Activated CD4-positive, alpha-beta T cell treated with anti-CD3 and anti-CD28 coated beads, Interleukin-2, amount 50 U/mL, for 16 hours (primary cell): ENCODE data around the gene GP1BB.

Experiments
- DNase-seq: peaks from one replicate; pipeline ENCODE4 v3.0.0-alpha.2; 2020

GP1BB gene

DNA sequence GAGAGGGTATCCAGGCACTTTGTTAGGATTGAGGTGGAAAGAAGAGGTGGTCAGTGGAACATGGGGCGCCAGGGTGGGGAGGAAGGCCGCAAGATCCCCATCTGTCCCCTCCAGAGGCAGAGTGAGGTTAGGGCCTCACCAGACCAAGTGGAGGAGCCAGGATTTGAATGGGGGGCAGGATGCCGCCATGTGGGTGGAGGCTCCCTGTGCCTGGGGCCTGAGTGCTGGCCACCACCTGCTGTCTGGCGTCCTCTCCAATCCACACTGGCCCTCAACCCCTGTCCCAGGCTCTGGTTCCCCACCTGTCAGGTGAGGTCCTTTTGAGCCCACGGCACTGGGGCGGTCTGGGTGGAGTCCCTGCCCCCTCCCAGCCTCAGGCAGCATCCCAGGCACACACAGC is 19.7 kb downstream of the GP1BB start:
- DNase-seq: no peak

DNA sequence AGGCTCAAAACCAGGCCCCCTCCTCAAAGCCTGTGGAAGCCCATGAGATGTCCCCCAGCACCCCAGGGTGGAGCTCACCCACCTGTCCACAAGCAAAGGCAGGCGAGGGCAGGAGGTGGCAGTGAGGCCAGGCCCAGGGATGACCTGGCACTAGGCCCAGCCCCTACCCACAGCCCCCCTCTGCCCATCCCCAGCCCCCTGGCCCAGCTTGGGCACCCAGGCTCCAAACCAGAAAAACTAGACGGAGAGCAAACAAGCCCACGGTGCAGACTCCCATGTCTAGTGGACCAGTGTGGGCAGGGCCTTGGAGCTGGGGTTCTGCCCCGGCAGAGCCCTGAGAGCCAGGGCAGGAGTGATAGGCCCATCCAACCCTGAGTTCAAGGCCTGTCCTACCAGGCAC is 20.3 kb downstream of the GP1BB start:
- DNase-seq: no peak

DNA sequence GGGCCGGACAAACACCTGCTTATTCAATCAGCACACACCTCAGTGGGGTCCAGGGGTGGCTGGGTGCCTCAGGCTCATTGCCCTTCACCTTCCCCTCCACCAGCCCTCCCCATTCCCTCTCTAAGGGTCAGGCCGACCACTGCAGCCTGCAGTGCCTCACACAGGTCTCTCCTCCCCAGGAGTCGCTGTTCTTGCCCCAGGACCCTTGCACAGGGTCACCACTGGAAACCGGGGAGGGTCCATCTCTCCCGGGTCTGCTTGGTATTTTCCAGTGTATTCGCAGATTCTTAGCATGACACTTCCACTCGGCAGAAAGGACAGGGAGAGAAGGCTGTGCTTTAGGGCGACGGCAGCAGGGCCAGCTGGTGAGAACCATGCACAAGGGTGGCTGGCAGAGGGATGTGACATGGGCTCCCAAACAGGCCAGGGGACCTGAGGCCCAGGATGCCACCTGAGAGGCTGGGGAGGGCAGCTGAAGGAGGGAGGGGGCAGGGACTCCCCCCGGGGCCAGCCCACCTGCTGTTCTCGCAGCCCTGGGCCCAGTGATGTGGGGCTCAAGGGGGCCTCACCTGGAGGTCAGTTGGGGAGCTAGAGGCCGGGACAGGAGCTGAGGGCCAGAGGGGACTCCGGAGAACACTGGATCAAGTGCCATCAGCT is 21.1 kb downstream of the GP1BB start:
- no peak for DNase-seq

DNA sequence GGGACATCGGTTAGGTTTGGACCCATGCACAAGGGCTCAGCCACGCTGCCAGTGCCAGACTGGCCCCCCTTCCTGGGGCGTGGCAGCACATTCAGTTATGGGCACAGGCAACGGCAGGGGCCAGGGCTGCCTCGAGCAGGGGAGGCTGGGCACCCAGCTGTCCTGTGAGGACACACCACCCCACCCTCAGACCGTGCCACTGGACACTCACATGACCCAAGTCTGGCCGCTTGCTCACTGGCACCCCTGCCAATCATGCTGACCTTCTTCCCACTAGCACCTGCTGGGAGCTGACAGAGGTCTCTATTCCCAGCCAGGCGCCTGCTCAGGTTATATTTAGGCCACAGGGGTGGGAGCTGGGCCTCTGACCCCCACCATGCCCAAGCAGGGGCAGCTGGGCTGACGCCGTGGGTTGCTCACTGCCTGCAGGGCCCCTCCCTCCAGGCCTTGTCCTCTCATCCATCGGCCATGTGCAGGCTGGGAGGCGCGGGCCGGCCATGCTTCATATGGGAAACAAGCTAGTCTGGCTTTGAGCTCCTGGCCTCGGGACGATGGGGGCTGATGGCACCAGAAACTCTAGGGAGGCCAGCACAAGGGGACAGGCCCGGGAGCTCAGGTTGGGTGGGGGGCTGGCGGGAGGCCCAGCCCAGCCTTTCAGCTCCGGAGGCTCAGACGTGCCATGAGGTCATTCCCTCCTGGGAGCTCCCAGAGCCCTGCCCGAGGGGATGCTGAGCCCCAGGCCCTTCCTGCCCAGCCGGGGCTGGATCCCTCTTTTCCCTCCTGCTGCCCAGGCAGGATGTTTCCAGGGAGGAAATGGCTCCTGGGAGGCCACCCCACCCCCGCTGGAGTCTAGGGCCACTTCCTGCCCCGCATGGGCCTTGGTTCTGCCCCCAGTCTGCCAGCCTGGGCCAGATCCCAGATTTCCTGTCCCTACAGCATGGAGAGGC is 22.1 kb downstream of the GP1BB start:
- no peak for DNase-seq

DNA sequence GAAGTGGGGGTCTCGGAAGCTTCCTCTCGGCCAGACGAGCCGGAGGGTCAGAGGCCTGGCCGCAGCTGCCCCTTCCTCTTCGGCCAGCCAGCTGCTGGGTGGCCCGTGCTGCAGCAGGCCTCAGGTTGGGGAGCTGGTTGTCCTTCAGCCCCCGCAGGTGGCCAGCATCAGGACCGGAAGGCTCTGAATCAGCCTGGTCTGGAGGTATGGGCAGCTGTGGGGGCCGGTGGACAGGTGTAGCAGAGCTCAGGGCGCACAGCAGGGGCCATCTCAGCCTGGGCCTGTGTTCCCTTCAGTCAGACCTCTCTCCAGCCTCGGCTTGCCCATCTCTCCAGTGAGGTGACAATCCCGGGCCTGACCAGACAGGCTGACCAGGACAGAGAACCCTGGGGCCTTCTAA is 23.4 kb downstream of the GP1BB start:
- no peak for DNase-seq

DNA sequence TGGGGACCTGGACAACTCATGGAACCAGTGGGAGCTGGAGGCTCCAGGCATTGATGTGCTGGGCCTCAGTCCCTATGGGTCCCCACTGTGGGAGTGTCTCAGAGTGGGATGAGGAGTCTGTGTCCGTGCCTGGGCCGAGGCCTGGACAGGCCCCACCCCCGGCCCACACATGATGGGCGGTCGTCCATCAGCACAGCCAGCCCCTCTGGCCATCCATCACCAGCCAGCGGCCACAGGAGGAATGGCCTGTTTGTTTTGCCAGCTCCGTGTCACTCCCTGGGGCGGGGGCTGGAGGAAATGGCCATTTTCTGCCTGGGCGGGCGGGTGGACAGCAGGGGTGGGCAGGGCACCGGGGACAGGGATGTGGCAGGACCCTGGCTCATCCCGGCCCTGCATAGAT is 24.2 kb downstream of the GP1BB start:
- DNase-seq: no peak

DNA sequence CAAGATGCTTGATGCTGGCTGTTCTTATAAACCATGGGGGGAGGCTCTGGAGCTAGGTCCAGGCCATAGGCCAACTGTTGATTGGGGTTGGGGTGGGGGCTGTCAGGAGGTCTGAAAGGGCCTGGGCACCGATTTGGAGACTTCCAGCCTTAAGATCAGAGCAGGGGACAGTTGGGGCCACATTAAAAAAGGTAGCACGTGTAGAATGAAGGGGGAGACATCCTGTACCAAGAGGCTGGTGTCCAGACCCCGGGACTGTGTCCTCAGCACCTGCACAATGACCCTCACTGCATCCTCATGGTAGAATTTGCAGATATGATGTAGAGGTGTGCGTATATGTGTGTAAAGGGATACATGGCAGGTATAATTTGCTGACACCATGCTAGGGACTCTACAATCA is 24.8 kb downstream of the GP1BB start:
- DNase-seq: no peak

DNA sequence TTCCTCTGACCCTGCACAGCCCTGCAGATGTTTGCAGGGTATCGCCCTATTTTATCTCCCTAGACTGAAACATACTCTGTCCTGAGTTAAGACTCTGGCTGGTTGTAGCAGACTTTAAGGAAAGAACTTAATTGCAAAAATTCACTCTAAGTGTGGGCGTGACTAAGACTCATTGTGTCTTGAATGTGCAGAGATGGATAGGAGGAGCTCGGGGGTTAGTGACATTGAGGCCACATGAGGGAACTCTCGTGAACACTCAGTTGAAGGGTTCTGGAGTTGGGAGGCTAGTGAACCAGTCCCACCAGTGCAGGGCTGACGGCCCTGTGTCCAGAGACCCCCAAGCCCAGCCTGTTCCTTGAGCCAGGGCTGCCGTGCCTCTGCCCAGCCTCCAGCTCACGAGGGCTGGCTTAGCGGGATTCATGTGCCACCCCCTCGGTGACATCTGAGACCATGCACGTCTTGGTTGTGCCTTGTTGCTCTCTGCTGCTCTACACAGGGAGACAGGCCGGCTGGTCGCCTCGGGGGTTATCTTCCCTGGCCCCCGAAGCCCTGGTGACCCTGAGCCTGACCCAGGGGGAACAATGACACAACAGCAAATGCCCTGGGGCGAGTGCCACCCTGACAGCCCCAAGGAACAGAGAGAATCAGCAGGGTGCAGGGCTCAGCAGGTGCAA is 25.8 kb downstream of the GP1BB start:
- DNase-seq: no peak

DNA sequence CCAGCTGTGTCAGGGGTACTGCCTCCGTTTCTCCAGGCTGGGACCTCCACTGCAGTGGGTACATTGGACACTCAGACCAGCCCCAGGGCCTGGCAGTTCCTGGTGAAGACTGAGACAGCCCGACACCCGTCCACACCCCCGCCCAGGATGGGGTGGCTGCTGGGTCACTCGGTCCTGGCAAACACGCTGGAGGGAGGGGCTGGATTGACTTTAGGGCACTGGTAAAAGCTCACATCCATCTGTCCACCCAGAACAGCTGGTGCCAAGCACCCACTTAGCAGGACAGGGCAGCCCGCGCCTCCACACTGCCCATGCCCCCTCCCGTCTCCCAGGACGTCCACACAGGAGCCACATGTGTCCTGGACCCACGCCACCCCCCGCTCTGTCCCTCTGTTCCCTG is 26.5 kb downstream of the GP1BB start:
- no peak for DNase-seq

DNA sequence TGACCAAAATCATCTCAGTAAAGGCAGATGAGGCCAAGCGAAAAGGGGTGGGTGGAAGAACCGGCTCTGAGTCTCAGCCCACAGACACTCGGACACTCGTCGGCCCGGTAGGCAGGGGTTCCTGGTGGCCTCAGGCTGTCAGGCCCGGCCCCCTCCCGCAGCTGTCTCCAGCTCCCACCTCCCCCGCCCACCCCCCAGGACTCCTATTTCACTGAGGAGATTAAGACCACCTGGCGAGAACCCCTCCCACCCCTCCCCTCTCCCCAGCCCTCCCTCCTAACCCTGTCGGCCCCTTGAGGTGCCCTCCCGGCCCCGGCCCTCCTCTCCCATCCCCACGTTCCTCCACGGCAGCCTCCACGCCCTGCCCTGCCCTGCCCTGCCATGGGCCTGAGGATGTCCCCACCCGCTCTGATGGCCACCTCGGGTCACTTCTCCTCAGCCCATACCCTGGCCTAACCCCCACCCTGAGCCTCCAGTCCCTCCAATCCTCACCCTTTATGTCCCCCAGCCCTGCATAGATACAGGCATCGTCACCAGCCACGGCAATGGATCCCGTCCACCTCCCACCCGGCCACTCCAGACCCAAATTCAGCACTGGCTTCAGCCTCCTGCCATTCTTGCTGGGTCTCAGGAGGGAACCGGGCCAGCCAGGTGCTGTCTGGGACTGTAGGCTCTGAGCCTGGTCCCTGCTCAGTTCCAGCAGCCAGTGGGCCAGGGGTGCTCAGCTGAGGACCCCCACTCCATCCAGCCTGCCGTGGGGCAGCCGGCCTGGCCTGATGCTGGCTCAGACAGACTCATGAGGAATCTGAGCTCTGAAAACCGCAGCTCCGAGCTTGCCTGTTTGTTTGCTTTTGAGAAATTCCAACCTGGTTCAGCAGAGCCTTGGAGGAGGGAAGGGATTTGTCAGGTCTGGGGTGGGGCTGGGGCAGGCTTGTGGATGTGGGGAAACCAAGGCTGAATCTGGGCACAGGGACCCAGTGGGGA is 27.5 kb downstream of the GP1BB start:
- no peak for DNase-seq

DNA sequence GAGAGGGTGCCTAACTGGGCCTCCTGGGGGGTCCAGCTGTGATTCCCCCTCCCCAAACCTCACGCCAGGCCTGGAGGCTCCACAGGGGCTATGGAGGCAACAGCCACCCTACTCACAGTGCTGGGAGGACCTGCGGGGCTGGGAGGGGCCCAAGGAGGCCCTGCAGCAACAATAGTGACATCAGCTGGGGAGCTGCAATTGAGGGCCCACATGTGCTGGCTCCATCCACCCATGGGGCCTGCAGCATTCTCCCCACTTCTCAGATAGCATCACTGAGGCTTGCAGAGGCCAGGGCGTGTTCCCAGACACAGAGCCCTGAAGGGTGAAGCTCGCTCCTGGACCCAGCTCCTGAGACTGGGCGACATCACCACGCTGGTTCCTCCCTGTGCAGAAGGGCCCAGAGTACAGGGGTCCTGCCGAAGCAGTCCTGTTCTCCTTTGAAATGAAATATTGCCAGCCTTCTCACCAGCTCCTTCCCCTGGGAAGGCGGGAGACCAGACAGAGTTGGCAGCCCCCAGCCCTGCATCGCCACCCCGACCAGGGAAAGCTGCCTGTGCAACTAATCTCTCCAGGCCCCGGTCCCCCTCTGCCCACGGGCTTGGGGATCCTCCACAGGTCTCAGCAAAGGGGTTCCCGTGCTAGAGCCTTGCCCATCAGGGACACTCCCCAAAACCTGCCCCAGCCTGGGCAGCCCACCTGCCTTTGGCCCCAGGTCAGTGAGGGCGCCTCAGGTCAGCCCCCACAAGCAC is 28.3 kb downstream of the GP1BB start:
- DNase-seq: no peak

DNA sequence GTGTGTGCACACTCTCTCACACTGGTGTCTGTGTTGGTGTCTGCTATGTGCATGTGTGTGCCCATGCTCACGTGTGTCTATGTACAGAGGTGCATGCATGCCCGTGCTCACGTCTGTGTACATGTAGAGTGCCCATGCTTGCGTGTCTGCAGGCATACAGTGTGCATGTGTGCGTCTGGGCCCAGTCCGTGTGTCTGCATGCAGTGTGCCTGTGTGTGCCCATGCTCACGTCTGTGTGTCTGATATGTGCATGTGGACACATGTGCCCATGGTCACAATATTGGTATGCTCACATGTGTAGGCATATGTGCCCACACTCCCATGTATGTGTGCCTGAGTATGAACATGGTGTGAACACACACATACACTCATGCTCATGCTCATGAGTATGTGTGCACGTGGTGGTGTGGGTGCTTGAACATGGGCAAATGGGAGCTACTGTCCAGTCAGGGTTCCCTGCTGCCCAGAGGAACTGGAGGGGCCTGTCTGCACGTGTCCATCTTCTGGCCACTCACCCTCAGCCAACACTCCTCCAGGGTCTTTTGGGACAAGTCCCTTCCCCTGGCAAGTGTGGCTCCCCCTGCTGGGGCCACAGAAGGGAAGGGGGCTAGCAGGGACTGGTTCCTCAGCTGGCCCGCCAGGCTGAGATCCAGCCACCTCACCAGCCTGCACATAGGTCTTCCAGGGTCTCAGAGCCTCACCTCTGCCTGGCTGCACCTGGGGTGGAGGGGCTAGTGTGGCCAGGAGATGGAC is 29.9 kb downstream of the GP1BB start:
- no peak for DNase-seq

DNA sequence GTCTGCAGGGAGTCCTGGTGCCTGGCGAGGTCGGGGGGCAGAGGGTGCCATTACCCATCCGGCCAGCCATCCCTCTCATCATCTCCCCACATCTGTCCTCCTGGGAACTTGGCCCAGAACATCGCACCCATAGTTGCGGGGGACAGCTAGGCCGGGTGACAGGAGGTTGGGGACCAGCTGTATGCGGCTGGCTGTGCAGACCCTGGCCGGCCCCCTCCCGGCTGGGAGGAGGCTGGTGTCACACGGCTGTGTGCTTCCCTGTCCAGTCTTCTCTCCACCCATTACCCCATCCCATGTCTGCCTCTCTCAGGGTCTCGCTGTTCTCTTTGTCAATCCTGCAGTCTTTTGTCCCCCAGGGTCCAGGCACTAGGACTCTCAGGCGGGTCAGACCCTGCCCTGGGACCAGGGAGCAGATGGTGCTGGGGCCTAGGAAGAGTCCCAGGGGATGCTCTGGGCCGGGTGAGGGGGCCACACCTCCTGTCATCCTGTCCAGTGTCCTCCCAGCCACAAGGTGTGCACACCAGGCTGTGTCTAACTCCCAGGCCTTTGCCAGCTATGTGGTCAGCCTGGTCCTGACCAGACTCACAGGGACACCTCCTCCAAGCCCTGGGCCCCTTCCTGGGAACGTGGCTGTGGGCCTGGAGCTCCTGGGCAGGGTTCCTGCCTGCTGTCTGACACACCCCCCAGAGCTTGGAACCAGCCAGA is 30.8 kb downstream of the GP1BB start:
- no peak for DNase-seq

DNA sequence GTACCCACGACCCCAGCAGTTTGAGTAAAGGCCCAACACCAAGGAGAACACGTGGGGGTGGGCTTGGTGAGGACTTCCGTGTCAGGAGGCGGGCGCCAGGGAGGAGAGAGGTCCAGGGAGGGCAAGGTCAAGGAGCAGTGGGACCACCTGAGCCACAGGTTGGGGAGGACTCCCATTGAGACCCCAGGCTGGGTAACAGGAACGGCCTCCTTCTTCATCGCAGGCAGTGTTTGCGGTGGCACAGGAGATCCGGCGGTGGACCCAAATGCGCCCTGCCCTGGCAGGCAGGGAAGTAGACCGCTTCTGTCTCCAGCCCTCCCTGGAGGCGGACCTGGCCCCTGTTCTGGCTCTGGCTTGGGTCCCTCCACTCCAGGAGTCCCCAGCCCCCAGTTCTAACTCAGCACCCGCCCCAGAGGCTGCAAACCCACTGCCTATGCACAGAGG is 31.4 kb downstream of the GP1BB start:
- DNase-seq: no peak

DNA sequence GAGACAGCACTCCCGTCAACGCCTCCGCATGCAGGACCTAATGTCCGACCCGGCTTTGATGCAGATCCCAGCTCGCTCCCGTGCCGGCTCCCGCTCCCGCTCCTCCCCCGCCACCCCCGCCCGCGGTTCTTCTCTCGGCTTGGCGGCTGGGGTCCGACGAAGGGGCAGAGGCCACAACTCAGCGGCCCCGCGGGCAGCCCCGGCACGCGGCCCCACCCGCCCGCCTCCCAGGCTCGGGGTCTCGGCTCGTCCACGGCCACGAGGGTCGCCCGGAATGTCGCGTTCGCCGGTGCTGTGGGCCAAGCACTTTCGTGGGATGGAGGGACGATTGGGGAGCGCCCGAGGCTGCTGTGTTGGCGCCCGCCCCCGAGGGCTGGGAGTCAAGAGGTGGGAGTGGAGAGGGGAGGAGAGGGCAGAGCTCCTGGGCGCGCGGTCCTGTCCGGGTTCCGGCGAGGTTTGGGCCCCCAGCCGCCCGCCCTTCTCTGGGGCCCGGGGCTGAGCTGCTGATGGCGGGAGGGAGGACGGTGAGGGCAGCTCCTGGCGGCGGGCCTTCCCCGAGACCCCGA is 31.9 kb downstream of the GP1BB start:
- DNase-seq: no peak

DNA sequence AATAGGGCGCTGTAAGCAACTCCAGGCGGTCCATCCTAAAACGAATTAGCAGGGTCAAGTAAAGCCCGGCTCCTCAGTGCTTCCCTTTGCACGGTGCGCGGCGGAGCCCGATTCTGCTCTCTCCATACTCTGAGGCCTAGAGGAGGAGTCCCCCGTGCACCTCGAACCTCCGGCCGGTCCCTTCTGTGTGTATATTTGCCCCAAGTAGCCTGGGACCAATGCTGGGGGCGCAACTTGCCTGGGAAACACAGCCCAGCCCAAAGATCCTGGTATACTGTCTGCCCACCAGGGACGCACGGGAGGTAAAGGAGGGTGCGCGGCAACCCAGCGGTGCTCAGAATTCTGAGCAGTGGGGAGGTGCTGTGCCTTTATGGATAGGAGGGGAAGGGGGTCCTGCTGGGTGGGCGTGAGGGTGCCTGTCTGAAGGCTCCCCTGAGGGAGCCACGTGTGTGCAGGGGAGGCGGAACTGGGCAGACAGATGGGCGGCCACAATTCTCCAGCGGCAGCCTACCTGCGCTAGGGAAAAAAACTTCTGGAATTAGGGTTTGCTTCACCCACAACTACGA is 32.5 kb downstream of the GP1BB start:
- DNase-seq: no peak

DNA sequence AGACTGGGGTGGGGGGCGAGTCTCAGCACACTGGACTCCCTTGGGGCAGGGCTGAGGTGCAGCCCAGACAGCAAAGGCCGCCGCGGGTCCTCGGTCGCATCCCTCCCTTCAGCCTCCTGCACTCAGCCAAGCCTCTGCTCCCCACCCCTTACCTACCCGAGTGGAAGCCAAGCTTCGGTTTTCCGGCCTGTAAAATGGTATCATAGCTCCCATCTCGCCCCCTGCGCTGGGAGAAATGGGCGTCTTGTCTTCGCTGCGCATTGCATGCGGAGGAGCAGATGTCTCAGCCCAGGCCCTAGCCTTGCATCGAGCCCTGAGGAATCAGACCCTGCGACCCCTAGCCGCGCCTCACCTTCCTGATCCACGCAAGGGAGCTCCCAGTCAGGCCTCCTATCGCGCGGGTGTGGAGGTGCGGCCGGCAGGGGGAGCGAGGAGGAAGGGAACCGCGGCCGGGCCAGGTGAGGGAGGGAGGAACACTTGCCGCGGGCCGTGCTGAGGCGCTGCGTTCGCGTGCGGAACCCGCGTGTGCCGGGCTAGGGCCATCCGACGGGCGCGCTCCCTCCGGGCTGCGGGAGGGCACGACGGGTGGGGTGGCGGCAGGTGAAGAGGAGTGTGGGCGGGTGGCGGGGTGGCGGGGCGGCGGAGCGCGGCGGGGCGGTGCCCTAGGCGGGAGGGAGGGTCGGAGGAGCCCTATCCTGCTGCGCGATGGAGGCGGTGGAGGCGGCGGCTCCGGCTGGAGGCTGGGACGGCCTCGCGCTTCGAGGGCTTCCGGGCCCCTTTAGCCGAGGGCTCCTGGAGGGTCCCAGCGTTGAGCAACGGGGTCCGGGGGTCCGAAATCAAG is 33.2 kb downstream of the GP1BB start:
- DNase-seq: peak; percentile 47

DNA sequence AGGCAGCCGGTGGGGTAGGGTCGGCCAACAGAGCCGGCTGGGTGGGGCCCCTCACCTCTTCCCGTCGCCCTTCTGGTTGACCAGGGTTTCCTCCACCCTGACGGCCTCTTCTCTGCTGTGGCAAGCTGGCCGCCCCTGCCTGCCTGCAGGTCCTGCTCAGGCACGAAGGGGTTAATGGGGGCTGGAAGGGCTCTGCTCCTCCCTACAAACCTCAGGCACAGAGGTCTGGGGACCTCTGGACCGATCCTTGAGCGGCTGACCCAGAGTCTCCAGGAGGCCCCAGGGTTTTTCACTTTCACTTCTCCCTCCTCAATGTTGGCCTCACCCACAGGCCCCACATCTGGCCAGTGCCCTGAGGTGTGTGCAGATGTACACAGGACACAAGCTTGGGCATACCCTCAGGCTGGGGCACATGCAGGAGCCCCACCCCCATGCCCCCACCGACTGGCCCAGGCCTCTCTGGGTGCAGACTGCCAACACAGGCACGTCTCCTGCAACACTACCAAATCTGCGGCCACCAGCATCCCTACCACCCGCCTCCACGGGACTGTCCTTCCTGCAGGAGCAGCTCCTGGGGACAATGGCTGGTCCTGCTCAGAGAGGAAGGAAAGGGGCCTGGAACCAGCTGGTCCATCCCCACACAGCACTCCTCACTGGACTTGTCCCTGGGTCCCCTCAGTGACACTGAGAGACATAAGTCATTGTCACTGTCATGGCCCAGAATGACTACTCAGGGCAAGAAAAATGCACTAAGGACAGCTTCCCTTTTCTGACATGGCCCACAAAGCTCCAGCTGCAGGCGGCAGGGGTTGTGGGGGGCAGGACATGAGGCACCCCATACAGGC is 34.0 kb downstream of the GP1BB start:
- DNase-seq: no peak
